Occipital lobe (tissue), 2 donors: ENCODE measurements around the gene POLN. TPM values are rescaled to one million over a fixed set of nuclear protein-coding genes. Genes with fewer than 3 reads are reported as not detected.
"Not testable (repeated sequence)": the region's sequence is repeated elsewhere in the genome, so short reads cannot be mapped to it uniquely, and the experiment has no call there.

ENCODE experiments used
- DNase-seq: peaks from one replicate; lab custom pipeline; 2025; lab: John Stamatoyannopoulos, UW
- total RNA-seq: library from RNA; depleted of rRNA; stranded (reverse); fragments of >200 nt; gene quantifications from one replicate; pipeline ENCODE4 v1.2.3, GENCODE V29; 2014

Gene POLN
- total RNA-seq, 1 donor from 2014 or later, result 7.8 TPM

DNA sequence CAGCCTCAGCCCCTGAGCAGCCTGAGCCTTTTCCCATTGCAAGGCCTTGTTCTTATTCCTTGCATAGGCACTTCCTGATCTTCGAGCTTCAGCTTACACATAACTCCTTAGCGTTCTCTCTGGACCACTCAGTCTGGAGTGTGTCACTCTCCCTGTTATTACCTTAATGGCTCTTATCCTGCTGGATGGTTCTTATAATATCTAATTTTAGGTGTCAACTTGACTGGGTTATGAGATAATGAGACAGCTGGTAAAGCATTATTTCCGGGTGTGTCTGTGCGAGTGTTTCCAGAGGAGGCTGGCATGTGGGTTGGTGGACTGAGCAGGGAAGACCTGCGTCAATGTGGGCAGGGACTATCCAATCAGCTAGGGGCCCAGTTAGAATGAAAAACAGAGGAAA, 75.7 kb downstream of the POLN start:
- DNase-seq, result no peak

GRCh38 chr4:2165391-2165790, 76.5 kb downstream of the POLN start:
- DNase-seq, result no peak

DNA sequence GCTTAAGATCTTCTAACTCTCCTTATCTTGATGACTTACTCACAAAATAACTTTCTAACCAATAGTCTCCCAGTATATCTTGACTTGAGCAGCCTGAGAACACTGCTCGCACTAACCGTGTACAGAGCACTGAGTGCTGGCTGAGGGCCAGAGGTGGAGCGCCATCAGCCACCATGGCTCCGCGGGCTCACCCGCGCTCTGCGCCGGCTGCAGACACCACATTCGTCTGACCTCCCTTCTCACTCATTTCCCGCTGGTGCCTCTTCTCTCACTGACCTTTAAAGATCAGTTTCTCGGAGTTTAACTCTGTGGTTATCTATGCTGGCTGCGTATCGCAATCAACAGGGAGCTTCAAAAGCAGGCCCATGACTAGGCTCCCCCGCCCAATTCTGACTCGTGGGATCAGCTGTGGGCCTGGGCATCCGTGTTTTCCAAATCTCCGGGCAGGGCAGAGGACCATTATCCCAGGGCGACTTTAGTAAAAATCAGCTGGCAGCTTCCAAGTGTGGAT, 78.6 kb downstream of the POLN start:
- DNase-seq, result no peak

DNA sequence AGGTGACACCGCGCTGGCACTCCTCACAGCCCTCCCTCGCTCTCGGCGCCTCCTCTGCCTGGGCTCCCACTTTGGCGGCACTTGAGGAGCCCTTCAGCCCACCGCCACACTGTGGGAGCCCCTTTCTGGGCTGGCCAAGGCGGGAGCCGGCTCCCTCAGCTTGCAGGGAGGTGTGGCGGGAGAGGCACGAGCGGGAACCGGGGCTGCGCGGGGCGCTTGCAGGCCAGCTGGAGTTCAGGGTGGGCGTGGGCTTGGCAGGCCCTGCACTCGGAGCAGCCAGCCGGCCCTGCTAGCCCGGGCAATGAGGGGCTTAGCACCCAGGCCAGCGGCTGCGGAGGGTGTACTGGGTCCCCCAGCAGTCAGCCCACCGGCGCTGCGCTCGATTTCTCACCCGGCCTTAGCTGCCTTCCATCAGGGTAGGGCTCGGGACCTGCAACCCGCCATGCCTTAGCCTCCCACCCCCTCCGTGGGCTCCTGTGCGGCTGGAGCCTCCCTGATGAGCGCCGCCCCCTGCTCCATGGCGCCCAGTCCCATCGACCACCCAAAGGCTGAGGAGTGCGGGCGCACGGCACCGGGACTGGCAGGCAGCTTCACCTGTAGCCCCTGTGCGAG, 80.7 kb downstream of the POLN start:
- DNase-seq, result not testable (repeated sequence)

DNA sequence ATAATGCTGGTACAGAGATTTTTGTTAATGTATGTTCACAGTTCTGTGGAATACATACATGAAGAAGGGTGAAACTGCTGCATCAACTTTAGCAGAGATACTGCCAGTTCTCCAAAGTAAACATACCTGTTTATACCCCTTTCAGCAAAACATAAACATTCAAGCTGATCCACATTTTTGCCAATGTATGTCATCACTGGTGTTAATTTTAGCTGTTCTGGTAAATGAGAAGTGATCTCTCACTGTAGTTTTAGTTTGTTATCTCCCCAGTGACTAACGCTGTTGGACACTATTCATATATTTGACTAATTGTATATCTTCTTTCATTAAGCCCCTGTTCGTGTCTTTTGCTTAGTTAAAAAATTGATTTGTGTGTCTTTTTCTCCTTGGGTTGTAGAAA, 82.0 kb downstream of the POLN start:
- no peak for DNase-seq

- DNase-seq, result no peak
These were observed 86.7 kb downstream of the POLN start for GRCh38 chr4:2155246-2155645.

GRCh38 chr4:2154215-2154740, 87.6 kb downstream of the POLN start:
- DNase-seq, result no peak

GRCh38 chr4:2151544-2151943, 90.4 kb downstream of the POLN start:
- no peak for DNase-seq

- DNase-seq, result no peak
These were observed 91.8 kb downstream of the POLN start for GRCh38 chr4:2150076-2150475.

GRCh38 chr4:2142630-2143427, 99.1 kb downstream of the POLN start:
- no peak for DNase-seq

DNA sequence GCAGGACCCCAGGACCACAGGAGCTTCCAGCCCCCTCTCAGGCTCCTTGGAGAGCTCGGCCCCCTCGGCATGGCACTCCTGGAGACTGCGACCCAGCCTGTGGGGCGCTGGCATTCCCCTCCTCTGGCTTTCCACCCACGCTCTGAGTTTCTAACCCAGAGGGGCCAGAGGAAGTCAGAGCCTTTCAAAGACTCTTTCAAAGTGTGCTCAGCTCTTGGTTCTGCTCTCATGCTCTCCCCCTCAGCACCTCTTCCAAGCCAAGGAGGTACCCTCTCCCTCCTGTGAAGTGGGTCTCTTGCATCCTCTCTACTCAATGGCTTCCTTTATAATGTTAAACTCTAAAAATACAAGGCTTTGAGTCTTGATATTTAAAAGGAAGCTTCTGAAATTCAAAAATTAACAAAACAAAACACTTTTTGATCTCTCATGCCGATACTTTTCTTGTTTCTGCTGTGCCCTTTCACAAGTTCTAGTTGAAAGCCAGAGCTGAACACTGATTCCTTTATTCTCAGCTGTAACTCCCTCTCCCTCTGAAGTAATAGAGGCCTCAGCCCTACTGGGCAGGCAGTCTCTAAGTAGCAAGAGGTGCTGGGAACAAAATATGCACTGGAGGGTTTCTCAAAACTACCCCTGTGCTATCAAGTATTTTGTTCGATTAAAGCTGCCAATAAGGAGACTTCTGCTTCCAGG, 100.0 kb downstream of the POLN start:
- no peak for DNase-seq

- no peak for DNase-seq
These were observed 100.7 kb downstream of the POLN start for GRCh38 chr4:2141022-2141761.

GRCh38 chr4:2138846-2139500, 102.9 kb downstream of the POLN start:
- no peak for DNase-seq

DNA sequence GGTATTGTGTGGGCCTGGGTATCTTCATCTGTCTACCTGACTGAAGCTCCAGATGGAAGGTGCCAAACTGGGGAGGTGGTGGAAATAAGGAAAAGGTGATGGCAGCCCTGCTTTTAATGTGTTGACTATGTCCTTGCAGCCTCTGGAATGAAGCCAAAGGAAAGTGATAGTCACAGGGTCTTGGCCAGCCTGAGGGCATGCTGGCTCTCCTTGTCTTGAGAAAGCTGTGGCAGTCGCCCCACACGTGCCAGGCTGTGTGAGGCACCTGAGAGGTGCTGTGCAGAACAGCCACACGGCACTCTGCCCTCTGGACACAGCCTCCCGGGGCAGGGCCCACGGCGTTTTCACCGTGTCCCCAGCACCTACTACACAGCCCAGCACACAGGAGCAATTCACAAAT, 105.2 kb downstream of the POLN start:
- no peak for DNase-seq

DNA sequence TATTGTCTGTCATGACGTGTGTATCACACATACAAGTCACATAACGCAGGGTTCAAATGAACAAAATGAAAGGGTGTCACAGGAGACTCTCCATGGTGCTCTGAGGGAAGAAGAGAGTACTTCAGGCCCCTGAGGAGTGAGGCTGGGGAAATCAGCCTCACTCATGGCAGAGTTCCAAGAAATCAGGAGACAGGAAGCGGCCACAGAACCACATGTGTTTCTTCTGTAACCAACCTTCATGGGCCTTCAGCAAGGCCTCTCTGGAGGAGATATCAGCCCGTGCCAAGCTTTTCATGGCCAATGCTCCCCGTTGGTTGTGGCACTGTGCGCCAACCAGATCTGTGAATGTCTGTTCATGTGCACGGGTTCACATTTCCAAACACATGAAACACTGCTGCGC, 106.8 kb downstream of the POLN start:
- DNase-seq, result no peak

- DNase-seq, result no peak
These were observed 109.5 kb downstream of the POLN start for GRCh38 chr4:2132438-2132837.

GRCh38 chr4:2127609-2128332, 114.2 kb downstream of the POLN start:
- DNase-seq, result no peak

DNA sequence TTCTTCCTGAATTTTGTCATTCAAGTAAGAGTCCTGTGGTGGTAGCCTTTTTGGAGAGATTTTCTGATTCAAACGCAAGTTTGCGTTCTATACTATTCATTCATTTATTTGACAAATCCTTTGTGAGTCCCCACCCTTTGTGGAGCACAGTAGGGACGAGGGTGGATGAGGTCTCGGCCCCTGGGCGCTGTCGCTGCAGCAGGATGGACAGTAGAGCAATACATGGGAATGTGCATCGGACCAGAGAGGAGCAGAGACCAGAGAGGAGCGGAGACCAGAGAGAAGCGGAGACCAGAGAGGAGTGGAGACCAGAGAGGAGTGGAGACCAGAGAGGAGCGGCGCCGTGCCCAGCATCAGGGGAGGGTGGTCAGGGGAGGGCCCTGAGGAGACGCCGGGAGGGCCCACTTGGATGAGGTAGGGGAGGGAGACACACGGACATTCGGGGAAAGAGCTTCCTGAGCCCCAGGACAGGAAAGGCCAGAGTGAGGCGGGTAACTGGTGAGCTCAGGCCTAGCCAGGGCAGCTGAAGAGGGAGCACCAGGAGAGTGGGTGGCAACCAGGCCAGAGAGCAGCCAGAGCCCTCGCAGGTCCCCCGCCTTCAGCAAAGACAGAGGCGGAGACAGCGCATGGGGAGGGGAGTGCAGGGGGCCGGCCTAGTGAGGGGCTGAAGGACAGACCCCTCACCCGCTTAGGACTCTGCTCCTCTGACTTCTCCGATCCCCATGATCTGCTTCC, 115.4 kb downstream of the POLN start:
- DNase-seq, result no peak

DNA sequence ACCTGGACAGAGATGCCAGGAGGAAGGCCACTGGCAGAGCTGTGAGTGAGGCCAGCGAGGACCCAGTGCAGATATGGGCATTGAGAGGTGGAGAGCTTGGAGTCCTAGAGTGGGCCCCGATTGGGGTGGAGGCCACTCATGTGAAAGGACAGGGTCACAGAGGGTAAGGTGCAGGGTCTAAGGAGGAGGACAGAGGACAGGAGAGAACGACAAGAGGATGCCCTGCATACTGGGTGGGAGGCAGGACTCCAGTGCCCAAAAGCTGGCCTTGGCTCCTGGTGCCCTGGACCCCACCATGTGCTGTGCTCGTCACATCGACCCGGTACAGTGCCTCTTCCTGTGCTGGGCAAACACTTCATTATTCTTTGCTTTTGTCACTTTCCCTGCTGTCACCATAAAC, 116.1 kb downstream of the POLN start:
- no peak for DNase-seq

DNA sequence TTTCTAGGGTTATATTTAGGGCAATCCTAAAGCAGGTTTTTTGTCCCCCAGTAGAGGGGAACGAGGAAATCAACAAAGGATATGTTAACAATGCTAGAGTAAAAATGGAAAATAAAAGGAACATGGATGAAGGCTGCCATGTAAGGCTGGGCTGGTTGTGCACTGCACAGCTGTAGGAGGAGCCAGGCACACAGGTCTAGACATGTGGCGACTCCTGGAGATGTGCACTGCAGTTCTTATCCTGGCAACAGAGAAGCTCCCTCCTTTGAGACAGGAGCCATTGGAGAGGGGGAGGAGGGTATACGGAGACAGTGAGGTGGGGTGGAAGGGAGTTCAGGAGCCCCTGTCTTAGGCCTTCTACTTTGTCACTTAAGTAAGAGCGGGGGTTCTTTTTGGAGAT, 116.9 kb downstream of the POLN start:
- no peak for DNase-seq
